Measurements from ENCODE around the gene GHRL. TPM values are rescaled to one million over a fixed set of nuclear protein-coding genes. Genes with fewer than 3 reads are reported as not detected.

Gene GHRL
- total RNA-seq, 1 experiment from 2014 or later, result not detected

- no peaks in the 10 kb centered on the region for H3K79me2 ChIP-seq (ENCODE audit: low read depth)
- ChIA-PET POLR2A (ENCODE audit: unreplicated experiment) (no interaction called here), CTCF (no interaction called here)
- peaks cover 4% of the 10 kb centered on the region; the same call in 1 of the 2 replicates for H3K36me3 ChIP-seq (ENCODE audit: low read depth)
- intact Hi-C loops (cut with micrococcal nuclease; ENCODE audit: unreplicated experiment), result no loop called here
- no TSS peak for BruUV-seq (replicated peaks)
- DNase-seq, result no peak
- no peaks in the 10 kb centered on the region for H3K9me2 ChIP-seq (ENCODE audit: insufficient read depth)
- H3K4me1 ChIP-seq (replicated peaks; ENCODE audit: insufficient read depth), result no peaks in the 10 kb centered on the region
- H3K4me2 ChIP-seq, result no peak overlapping the region
- no peaks in the 10 kb centered on the region for H3K27me3 ChIP-seq (ENCODE audit: insufficient read depth, low read depth)
- H2AFZ ChIP-seq, result no peak overlapping the region
- no peak overlapping the region for H3K4me3 ChIP-seq
- no peaks in the 10 kb centered on the region for H3K9me3 ChIP-seq (ENCODE audit: insufficient read depth, low read depth)
- no peaks in the 10 kb centered on the region for H4K20me1 ChIP-seq (ENCODE audit: insufficient read depth)
- 0 out of 2 replicates have a peak, but pooled peaks cover 10% of the 10 kb centered on the region for H3F3A ChIP-seq (ENCODE audit: insufficient read depth, low read depth)
- TF ChIP-seq EZH2 (IDR thresholded peaks at IDR 0.05; ENCODE audit: low read depth), result no peak
- no peak for TF ChIP-seq CTCF (conservative IDR thresholded peaks at IDR 0.05)
- no peak overlapping the region for H3K27ac ChIP-seq
These were observed 54.2 kb downstream of the GHRL start for GRCh38 chr3:10238345-10239183.

Small RNAs within 50 kb of the gene (microRNA-seq; reads per million reads assigned to microRNA genes)
- not detected for gene MIR378B (ENCODE audit: borderline number of aligned reads, borderline replicate concordance)

Other genes with a start within 250 kb of the GHRL start
- gene FANCD2OS, start 184.7 kb downstream of the GHRL start, total RNA-seq (2021), result not detected in 2 replicates
- 73.8 and 109 TPM in 2 replicates for gene BRK1, start 177.3 kb downstream of the GHRL start, total RNA-seq (2021)
- gene VHL, start 151.2 kb downstream of the GHRL start, total RNA-seq (2021), result 50.2 and 52.4 TPM in 2 replicates
- gene IRAK2, start 128.0 kb downstream of the GHRL start, total RNA-seq (2021), result 2.6 and 2.7 TPM in 2 replicates
- 27.3 and 34.0 TPM in 2 replicates for gene TATDN2, start 44.5 kb downstream of the GHRL start, total RNA-seq (2021)
- 113 and 121 TPM in 2 replicates for gene SEC13, start 28.2 kb upstream of the GHRL start, total RNA-seq (2021)
- gene ATP2B2, start 212.6 kb upstream of the GHRL start, total RNA-seq (2021), result not detected in 2 replicates

All from PC-9 (cell line).